GM12872 (cell line): ENCODE data around the gene TSC22D1.

Source experiments
- TF ChIP-seq, protein P1 (sequence below): IDR thresholded peaks from 3 replicates; pipeline ENCODE4 v1.5.1; 2011; ENCODE audit warnings: low read depth, mild to moderate bottlenecking, low read length, moderate library complexity; ENCODE audit not compliant: insufficient read depth

The TSC22D1 gene

DNA sequence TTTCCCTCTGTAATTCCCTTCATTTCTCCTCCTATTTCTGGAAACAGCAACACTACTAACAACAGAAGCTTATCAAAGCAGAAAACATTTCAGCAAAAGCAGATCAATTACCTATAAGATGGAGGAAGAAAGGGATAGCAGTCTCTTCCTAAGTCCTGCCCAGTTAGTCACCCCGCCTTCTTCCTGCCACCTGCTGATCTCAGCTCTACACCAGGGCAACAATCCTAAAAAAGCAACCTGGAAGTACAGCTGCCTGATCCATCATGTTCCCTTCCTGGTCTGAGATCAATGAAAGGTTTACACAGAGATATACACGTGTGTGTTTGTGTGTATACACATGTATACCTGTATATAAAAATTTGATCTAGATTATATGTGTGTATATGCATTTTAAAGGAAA, 59.4 kb downstream of the TSC22D1 start:
- TF ChIP-seq, protein P1, sequence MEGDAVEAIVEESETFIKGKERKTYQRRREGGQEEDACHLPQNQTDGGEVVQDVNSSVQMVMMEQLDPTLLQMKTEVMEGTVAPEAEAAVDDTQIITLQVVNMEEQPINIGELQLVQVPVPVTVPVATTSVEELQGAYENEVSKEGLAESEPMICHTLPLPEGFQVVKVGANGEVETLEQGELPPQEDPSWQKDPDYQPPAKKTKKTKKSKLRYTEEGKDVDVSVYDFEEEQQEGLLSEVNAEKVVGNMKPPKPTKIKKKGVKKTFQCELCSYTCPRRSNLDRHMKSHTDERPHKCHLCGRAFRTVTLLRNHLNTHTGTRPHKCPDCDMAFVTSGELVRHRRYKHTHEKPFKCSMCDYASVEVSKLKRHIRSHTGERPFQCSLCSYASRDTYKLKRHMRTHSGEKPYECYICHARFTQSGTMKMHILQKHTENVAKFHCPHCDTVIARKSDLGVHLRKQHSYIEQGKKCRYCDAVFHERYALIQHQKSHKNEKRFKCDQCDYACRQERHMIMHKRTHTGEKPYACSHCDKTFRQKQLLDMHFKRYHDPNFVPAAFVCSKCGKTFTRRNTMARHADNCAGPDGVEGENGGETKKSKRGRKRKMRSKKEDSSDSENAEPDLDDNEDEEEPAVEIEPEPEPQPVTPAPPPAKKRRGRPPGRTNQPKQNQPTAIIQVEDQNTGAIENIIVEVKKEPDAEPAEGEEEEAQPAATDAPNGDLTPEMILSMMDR: no peak

DNA sequence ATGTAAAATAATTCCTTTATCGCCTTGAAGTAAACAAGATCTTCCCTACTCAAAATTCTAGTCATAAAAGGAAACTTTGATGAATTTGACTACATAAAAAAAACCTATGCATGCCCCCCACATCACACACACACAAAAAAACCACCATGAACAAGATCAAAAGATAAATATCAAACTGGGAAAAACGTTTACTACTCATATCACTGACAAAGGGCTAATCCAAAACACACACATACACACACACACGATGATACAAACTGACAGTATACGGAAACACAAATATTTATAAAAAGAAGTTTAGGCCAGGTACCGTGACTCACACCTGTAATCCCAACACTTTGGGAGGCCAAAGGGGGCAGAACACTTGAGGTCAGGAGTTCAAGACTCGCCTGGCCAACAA, 61.9 kb downstream of the TSC22D1 start:
- TF ChIP-seq, protein P1: no peak

DNA sequence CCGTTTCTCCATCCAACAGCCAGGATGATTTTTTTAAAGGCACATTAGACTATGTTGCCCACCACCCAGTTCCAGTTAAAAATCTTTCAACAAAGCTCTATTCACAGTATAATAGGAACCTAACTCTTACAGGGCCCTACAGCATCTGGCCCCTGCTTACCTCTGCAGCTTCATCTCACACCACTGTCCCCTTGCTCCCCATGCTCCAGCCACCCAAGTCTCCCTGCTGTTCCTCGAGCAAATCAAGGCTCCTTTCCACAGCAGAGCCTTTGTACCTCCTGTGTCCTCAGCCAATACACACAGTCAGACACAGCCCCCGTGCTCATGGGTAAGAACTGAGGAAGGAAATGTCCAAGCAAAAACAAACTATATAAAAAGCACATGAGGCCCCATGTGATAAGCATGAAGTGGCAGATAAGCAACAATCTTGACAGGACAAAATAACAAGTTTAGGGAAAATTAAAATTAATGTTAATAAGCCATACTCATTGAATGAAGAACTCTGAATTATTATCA, 67.5 kb downstream of the TSC22D1 start:
- TF ChIP-seq, protein P1: no peak

DNA sequence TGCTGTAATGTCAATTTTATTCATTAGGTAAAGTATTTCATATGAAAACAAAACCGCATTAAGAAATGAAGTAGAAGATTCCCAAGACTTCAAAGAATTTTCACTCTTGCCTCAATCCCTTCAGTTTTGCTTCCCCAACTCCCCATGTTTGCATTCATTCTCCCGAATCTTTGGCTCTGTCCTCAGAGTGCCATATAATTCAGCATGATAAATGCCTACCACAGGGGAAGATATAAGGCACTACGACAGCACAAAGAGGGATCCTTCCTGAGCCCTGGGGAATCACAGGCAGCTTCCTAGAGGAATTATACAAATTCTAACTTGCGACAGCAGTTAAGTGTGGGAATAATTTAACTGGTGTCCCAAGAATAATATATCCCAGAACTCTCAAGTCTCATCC, 68.5 kb downstream of the TSC22D1 start:
- TF ChIP-seq, protein P1: no peak

DNA sequence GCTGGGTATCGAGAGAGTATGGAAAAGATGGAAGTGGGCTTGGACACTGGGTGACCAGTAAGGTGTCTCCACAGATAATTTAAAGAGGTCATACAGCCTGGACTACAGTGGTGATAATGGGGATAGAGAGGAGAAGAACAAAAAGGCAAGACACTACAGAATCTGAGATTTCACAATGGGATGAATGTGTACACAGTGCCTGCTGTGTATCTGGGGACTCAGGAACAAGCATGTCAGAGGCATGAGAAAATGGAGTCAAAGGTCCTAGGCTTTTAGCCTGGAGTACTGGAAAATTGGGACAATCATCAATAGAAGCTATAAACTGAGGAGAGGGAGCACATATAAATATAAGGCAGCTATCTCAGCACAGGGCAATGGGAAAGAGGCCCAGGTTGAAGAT, 69.4 kb downstream of the TSC22D1 start:
- TF ChIP-seq, protein P1: no peak

DNA sequence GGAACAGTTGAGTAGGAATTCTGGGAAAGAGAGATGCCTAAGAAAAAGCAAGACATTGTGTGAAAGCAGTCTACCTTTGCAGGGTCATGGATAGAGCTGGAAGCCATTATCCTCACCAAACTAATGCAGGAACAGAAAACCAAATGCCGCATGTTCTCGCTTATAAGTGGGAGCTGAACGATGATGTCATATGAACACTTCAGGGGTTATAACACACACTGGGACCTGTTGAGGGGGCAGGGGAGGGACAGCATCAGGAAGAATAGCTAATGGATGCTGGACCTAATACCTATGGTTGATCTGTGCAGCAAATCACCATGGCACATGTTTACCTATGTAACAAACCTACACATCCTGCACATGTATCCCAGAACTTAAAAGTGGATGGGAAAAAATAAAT, 69.9 kb downstream of the TSC22D1 start:
- TF ChIP-seq, protein P1: no peak

DNA sequence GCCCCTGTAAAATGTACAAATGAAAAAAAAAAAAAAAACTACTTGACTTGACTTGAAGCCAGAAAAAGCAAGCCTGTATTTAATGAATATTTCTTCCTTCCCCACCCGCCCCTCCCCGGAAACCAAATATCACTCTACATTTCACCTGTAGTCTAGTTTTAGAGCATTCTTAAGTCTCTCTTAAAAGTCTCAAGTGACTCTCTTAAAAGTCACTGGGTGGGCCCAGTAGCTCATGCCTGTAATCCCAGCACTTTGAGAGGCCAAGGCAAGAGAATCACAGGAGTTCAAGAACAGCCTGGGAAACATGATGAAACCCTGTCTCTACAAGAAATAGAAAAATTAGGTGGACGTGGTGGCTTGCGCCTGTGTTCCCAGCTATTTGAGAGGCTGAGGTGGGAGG, 72.0 kb downstream of the TSC22D1 start:
- TF ChIP-seq, protein P1: no peak
